HepG2 (cell line): ENCODE results near the gene KLHL35. TPM values are rescaled to one million over a fixed set of nuclear protein-coding genes. Genes with fewer than 3 reads are reported as not detected.

Experiments
- ATAC-seq: fragments of 200-7000 bp; cut with Tn5 transposase; 3 replicates; pipeline ENCODE4 v1.9.1; 2020; ENCODE audit warnings: mild to moderate bottlenecking, moderate library complexity
- BruUV-seq: library from RNA; stranded (reverse); fragments of 400-500 nt; replicated peaks from 2 replicates; lab custom pipeline; 2021; lab: Mats Ljungman, UMichigan
- CTCF ChIA-PET: fragments of 300-600 bp; formaldehyde crosslinking; extraction: SDS; loops from one replicate; lab custom pipeline; 2021; ENCODE audit warnings: low total read pairs, inconsistent platforms, low intra/inter-chr PET ratio; lab: Yijun Ruan, JAX
- POLR2A ChIA-PET: fragments of 350-600 bp; sonication (Branson Sonifier 250); formaldehyde crosslinking; loops from one replicate; lab custom pipeline; 2020; ENCODE audit warnings: antibody characterized with exemption, inconsistent platforms; lab: Yijun Ruan, JAX
- DNase-seq: peaks from one replicate; pipeline ENCODE4 v3.0.0-alpha.2; 2015; ENCODE audit warnings: low spot score
- FAIRE-seq: peaks from 3 replicates; lab custom pipeline; 2011; peaks lifted over from hg19 to GRCh38; lab: Jason Lieb, UNC
- H2AFZ ChIP-seq: one replicate; pipeline ENCODE4 v1.6.1; 2011; ENCODE audit warnings: low read length, inconsistent platforms
- H3K27ac ChIP-seq: fragments of 300-600 bp; 3 replicates; pipeline ENCODE4 v1.8.0; 2011; ENCODE audit warnings: mixed run types, mild to moderate bottlenecking, mixed read lengths, low read length, inconsistent platforms; ENCODE audit not compliant: insufficient read depth; ENCODE audit errors: extremely low read length
- H3K27me3 ChIP-seq, 2 experiments: fragments of 200-600 bp in 1 of 2; 2 replicates in 1 of 2; 3 replicates in 1 of 2; pipeline versions ENCODE4 v1.6.0 to v1.8.0; 2011; ENCODE audit warnings: low read length in 2 of 2, mild to moderate bottlenecking in 2 of 2, moderate library complexity in 2 of 2, inconsistent platforms in 1 of 2; ENCODE audit not compliant: insufficient read depth in 2 of 2, control insufficient read depth in 1 of 2
- H3K36me3 ChIP-seq, 2 experiments: fragments of 200-600 bp in 1 of 2; replicated peaks in 1 of 2; 2 replicates in 1 of 2; 3 replicates in 1 of 2; pipeline versions ENCODE4 v1.5.1 to v1.8.0; 2011; ENCODE audit warnings: low read length in 2 of 2, inconsistent platforms in 1 of 2; ENCODE audit not compliant: insufficient read depth in 2 of 2, control insufficient read depth in 1 of 2
- H3K4me1 ChIP-seq: 2 replicates; pipeline ENCODE4 v1.5.1; 2012; ENCODE audit warnings: low read length, inconsistent platforms; ENCODE audit not compliant: insufficient read depth
- H3K4me2 ChIP-seq: 2 replicates; pipeline ENCODE4 v1.6.0; 2011; ENCODE audit warnings: low read depth, low read length, inconsistent platforms
- H3K4me3 ChIP-seq, 3 experiments: fragments of 200-600 bp in 1 of 3; sonication (generic), shearing (Covaris generic) in 1 of 3; replicated peaks in 1 of 3; 2 replicates each; pipeline ENCODE4 v1.5.1; 2011 to 2016; ENCODE audit warnings: low read length in 3 of 3, inconsistent platforms in 2 of 3, low read depth in 2 of 3, mild to moderate bottlenecking in 2 of 3, control low read depth in 1 of 3, mixed read lengths in 1 of 3; ENCODE audit not compliant: insufficient read depth in 1 of 3
- H3K79me2 ChIP-seq: one replicate; pipeline ENCODE4 v1.6.1; 2011; ENCODE audit warnings: low read length, inconsistent platforms; ENCODE audit not compliant: insufficient read depth
- H3K9ac ChIP-seq: 2 replicates; pipeline ENCODE4 v1.6.0; 2011; ENCODE audit warnings: mild to moderate bottlenecking, low read depth, low read length, inconsistent platforms; ENCODE audit not compliant: insufficient read depth
- H3K9me3 ChIP-seq: 2 replicates; pipeline ENCODE4 v1.5.1; 2012; ENCODE audit warnings: mild to moderate bottlenecking, low read length
- H4K20me1 ChIP-seq: 2 replicates; pipeline ENCODE4 v1.6.0; 2011; ENCODE audit warnings: inconsistent platforms, mild to moderate bottlenecking, low read length, moderate library complexity; ENCODE audit not compliant: insufficient read depth
- GTF3A ChIP-seq: sonication (generic); formaldehyde crosslinking; conservative IDR thresholded peaks from 2 replicates; pipeline ENCODE4 v1.4.0; 2020; ENCODE audit warnings: mild to moderate bottlenecking, missing genetic modification reagents
- KDM5A ChIP-seq: fragments of 200-600 bp; sonication (generic); IDR thresholded peaks from 2 replicates; pipeline ENCODE4 v1.7.0; 2018; ENCODE audit warnings: antibody characterized with exemption, mild to moderate bottlenecking, low read length, borderline replicate concordance
- POLR2AphosphoS5 ChIP-seq: IDR thresholded peaks from 2 replicates; pipeline ENCODE4 v1.6.1; 2012; ENCODE audit warnings: low read depth, low read length
- TARDBP ChIP-seq: sonication (generic); formaldehyde crosslinking; IDR thresholded peaks from 2 replicates; pipeline ENCODE4 v1.8.0; 2022; ENCODE audit warnings: mild to moderate bottlenecking, missing genetic modification reagents
- TBX3 ChIP-seq: fragments of 450-650 bp; IDR thresholded peaks from 2 replicates; pipeline ENCODE4 v1.6.1; 2017; ENCODE audit warnings: antibody characterized with exemption, mild to moderate bottlenecking, inconsistent platforms, borderline replicate concordance
- ZFP41 ChIP-seq: sonication (generic); formaldehyde crosslinking; IDR thresholded peaks from 2 replicates; pipeline ENCODE4 v1.4.0; 2020; ENCODE audit warnings: mild to moderate bottlenecking, missing genetic modification reagents, borderline replicate concordance
- ZNF441 ChIP-seq: sonication (generic); formaldehyde crosslinking; IDR thresholded peaks from 2 replicates; pipeline ENCODE4 v1.7.0; 2021; ENCODE audit warnings: missing genetic modification reagents, borderline replicate concordance
- ZNF710 ChIP-seq: sonication (generic); formaldehyde crosslinking; IDR thresholded peaks from 2 replicates; pipeline ENCODE4 v1.5.0; 2020; ENCODE audit warnings: mild to moderate bottlenecking, missing genetic modification reagents, borderline replicate concordance
- ZNF747 ChIP-seq: sonication (generic); formaldehyde crosslinking; IDR thresholded peaks from 2 replicates; pipeline ENCODE4 v1.8.1; 2023; ENCODE audit warnings: missing genetic modification reagents, mild to moderate bottlenecking, borderline replicate concordance
- ZNF768 ChIP-seq: sonication (generic); formaldehyde crosslinking; IDR thresholded peaks from 2 replicates; pipeline ENCODE4 v1.4.0; 2020; ENCODE audit warnings: missing genetic modification reagents
- WGBS: methylation state at CpG from one replicate; pipeline ENCODE4 v1.1.6; 2017; ENCODE audit warnings: low lambda C conversion rate; 5-methylcytosine and 5-hydroxymethylcytosine counted together
- in situ Hi-C: cut with HindIII; loops from 2 replicates; pipeline ENCODE4 v1.10.0; 2017; ENCODE audit warnings: low pct_unique_long_range_greater_than_20kb; ENCODE audit not compliant: extremely low pct_ligation_motif_present
- intact Hi-C: fragments of 100-400 bp; cut with micrococcal nuclease; formaldehyde crosslinking; loops from one replicate; pipeline ENCODE4 v1.10.0; 2022; ENCODE audit not compliant: unreplicated experiment
- polyA plus RNA-seq, 8 experiments: library from polyadenylated mRNA; depleted of rRNA in 3 of 8; stranded (reverse) in 7 of 8; unstranded in 1 of 8; fragments of >200 nt; fragmentation: Illumina TruSeq in 4 of 8; extraction: Trizol in 4 of 8; gene quantifications; 2 replicates each; pipeline versions ENCODE4 v1.2.1 to v1.2.3, GENCODE V29; 2011 to 2016; ENCODE audit warnings: low read depth in 4 of 8, missing spikeins in 1 of 8, mixed read lengths in 1 of 8; ENCODE audit not compliant: insufficient read depth in 1 of 8
- total RNA-seq, 5 experiments: library from RNA; depleted of rRNA; stranded (reverse); fragments of >200 nt; fragmentation: Illumina TruSeq; extraction: Trizol; gene quantifications; 2 replicates each; pipeline ENCODE4 v1.2.3, GENCODE V29; 2016; ENCODE audit warnings: low read depth in 1 of 5

Gene KLHL35
- total and polyA plus RNA-seq, 2 of the 13 experiments (the other 11 are each of a cell fraction or from before 2014, with no cell fraction given) = not detected

GRCh38 chr11:75480185-75481175 is 47.5 kb upstream of the KLHL35 start:
- Histone ChIP-seq H3K79me2 (no peaks in the 10 kb centered on the region), H3K4me3 (no peak overlapping the region), H3K9ac (no peak overlapping the region), H3K27me3 (no peaks in the 10 kb centered on the region), H3K36me3 (peaks cover 34 to 43% of the 10 kb centered on the region in 2 experiments; a peak in 4 of 5 replicates), H3K4me1 (peaks cover 42% of the 10 kb centered on the region)
- DNase-seq = no peak
- in situ Hi-C loops = no loop called here
- WGBS = 90% methylated on average over 10 of the region's 10 CpGs
- CTCF ChIA-PET = no interaction called here
- POLR2A ChIA-PET = no interaction called here
- no peak for TF ChIP-seq KDM5A
- TF ChIP-seq ZNF768 (CRISPR knock-in tag) = peak; percentile 66; the same call in 1 of the 2 replicates
- TF ChIP-seq TBX3 = no peak
- no peak for TF ChIP-seq GTF3A (CRISPR knock-in tag)
- TF ChIP-seq, all 625 proteins: peak for 1
- intact Hi-C loops = no loop called here
- H3K9me3 ChIP-seq = no peaks in the 10 kb centered on the region
- no peak overlapping the region for H3K4me2 ChIP-seq
- H4K20me1 ChIP-seq = peaks cover 12% of the 10 kb centered on the region; the same call in 1 of the 2 replicates
- ATAC-seq (no peak), FAIRE-seq (no peak)
- no peak overlapping the region for H2AFZ ChIP-seq
- H3K27ac ChIP-seq = no peak overlapping the region
- BruUV-seq = no TSS peak

GRCh38 chr11:75479597-75480145 is 46.7 kb upstream of the KLHL35 start:
- H3K27me3 ChIP-seq = no peaks in the 10 kb centered on the region
- no peaks in the 10 kb centered on the region for H3K9me3 ChIP-seq
- ChIA-PET POLR2A (no interaction called here), CTCF (no interaction called here)
- intact Hi-C loops = no loop called here
- no peak overlapping the region for H3K4me3 ChIP-seq
- H2AFZ ChIP-seq = no peak overlapping the region
- WGBS = 92% methylated on average over 4 of the region's 4 CpGs
- DNase-seq (no peak), FAIRE-seq (no peak), ATAC-seq (no peak)
- BruUV-seq = no TSS peak
- in situ Hi-C loops = no loop called here
- H3K4me1 ChIP-seq = peaks cover 35% of the 10 kb centered on the region
- no peak overlapping the region for H3K27ac ChIP-seq
- no peak overlapping the region for H3K4me2 ChIP-seq
- no peak overlapping the region for H3K9ac ChIP-seq
- H3K79me2 ChIP-seq = no peaks in the 10 kb centered on the region
- H3K36me3 ChIP-seq = peaks cover 35 to 46% of the 10 kb centered on the region in 2 experiments
- peaks cover 12% of the 10 kb centered on the region; the same call in 1 of the 2 replicates for H4K20me1 ChIP-seq
- TF ChIP-seq ZNF747 (CRISPR knock-in tag) (no peak), ZFP41 (no peak), ZNF710 (no peak), ZNF441 (CRISPR knock-in tag) (no peak), TARDBP (CRISPR knock-in tag) (no peak), POLR2AphosphoS5 (no peak)
